ENCODE data around the gene NMS.

Gene NMS

GRCh38 chr2:100426384-100426720 is 43.9 kb upstream of the NMS start:
- DNase-seq (ENCODE audit: low read depth) = no peak
- TF ChIP-seq CTCF (IDR thresholded peaks at IDR 0.05; ENCODE audit: control insufficient read depth, insufficient read depth, low read depth, low read length, missing control alignments) = no peak

GRCh38 chr2:100427111-100427510 is 43.2 kb upstream of the NMS start:
- no peak for DNase-seq (ENCODE audit: low read depth)
- H3K4me3 ChIP-seq (ENCODE audit: control insufficient read depth, low read depth, low read length) = no peak overlapping the region
- TF ChIP-seq CTCF (IDR thresholded peaks at IDR 0.05; ENCODE audit: control insufficient read depth, insufficient read depth, low read depth, low read length, missing control alignments) = no peak

More at GRCh38 chr2:100426384-100426720, 43.9 kb upstream of the NMS start:
- H3K4me3 ChIP-seq (ENCODE audit: control insufficient read depth, low read depth, low read length) = no peak overlapping the region

GRCh38 chr2:100427627-100428258 is 42.5 kb upstream of the NMS start:
- no peak overlapping the region for H3K4me3 ChIP-seq (ENCODE audit: control insufficient read depth, low read depth, low read length)
- DNase-seq (ENCODE audit: low read depth) = no peak
- TF ChIP-seq CTCF (IDR thresholded peaks at IDR 0.05; ENCODE audit: control insufficient read depth, insufficient read depth, low read depth, low read length, missing control alignments) = peak; percentile 41

GRCh38 chr2:100429726-100430125 is 40.6 kb upstream of the NMS start:
- H3K4me3 ChIP-seq (ENCODE audit: control insufficient read depth, low read depth, low read length) = no peak overlapping the region
- no peak for DNase-seq (ENCODE audit: low read depth)
- TF ChIP-seq CTCF (IDR thresholded peaks at IDR 0.05; ENCODE audit: control insufficient read depth, insufficient read depth, low read depth, low read length, missing control alignments) = no peak

- no peak for TF ChIP-seq CTCF (IDR thresholded peaks at IDR 0.05; ENCODE audit: control insufficient read depth, insufficient read depth, low read depth, low read length, missing control alignments)
- no peak overlapping the region for H3K4me3 ChIP-seq (ENCODE audit: control insufficient read depth, low read depth, low read length)
- no peak for DNase-seq (ENCODE audit: low read depth)
Measured at GRCh38 chr2:100437751-100438150, 32.5 kb upstream of the NMS start.

- TF ChIP-seq CTCF (IDR thresholded peaks at IDR 0.05; ENCODE audit: control insufficient read depth, insufficient read depth, low read depth, low read length, missing control alignments) = no peak
- DNase-seq (ENCODE audit: low read depth) = no peak
- H3K4me3 ChIP-seq (ENCODE audit: control insufficient read depth, low read depth, low read length) = no peak overlapping the region
Measured at GRCh38 chr2:100446696-100447095, 23.6 kb upstream of the NMS start.

- no peak for DNase-seq (ENCODE audit: low read depth)
- H3K4me3 ChIP-seq (ENCODE audit: control insufficient read depth, low read depth, low read length) = no peak overlapping the region
- no peak for TF ChIP-seq CTCF (IDR thresholded peaks at IDR 0.05; ENCODE audit: control insufficient read depth, insufficient read depth, low read depth, low read length, missing control alignments)
Measured at GRCh38 chr2:100451092-100451491, 19.2 kb upstream of the NMS start.

Data from AG09309 (cell line).